Measurements from ENCODE around the gene MLLT3.
A peak's percentile ranks its signal among the peaks of the same experiment; 100 is the strongest.

Gene MLLT3

DNA sequence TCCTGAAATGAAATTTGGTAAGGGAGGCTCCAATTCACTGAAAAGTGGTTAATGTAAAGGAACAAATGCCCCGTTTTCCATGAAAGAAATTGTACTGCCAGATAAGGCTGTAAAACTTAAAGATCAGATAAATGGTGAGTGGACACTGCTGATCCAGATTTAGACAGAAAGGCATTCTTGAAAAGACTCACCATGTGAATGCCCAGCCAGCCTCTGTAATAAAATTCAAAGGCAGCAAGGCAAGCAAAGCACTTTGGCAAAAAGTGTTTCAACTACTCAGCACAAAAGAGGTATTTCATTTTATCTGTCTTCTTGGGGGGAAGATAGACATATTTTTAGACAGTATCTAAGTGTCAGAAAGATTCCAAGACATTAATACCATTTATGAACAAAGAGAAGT, 133.6 kb downstream of the MLLT3 start:
- no peaks in the 10 kb centered on the region for H3K36me3 Mint-ChIP-seq (ENCODE audit: low read depth)
- no peak for DNase-seq
- no peak overlapping the region for H3K4me3 Mint-ChIP-seq
- H3K27me3 Mint-ChIP-seq = no peaks in the 10 kb centered on the region
- H3K4me1 Mint-ChIP-seq (ENCODE audit: low read depth) = peaks cover 59% of the 10 kb centered on the region
- H3K27ac Mint-ChIP-seq = no peak overlapping the region
- no peaks in the 10 kb centered on the region for H3K9me3 Mint-ChIP-seq

DNA sequence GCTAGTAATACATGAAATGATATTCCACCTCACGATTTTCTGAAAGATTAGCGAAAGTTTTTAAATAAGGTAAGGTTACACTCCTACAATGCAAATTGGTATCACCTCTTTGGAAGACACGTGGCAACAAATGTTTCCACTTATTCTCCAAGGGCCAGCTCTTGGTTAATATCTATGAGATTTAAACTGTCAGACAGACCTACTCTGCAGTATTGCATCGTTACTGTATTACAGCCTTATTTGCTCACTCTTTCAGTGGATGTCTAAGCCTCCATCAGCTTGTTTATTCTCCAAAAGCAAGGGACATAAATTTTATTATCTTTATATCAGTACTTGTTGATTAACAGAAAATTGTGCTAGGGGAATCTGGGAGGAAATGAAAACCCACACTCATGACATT, 135.7 kb downstream of the MLLT3 start:
- H3K36me3 Mint-ChIP-seq (ENCODE audit: low read depth) = no peaks in the 10 kb centered on the region
- peaks cover 57% of the 10 kb centered on the region for H3K4me1 Mint-ChIP-seq (ENCODE audit: low read depth)
- no peak overlapping the region for H3K4me3 Mint-ChIP-seq
- no peak for DNase-seq
- H3K27me3 Mint-ChIP-seq = no peaks in the 10 kb centered on the region
- H3K27ac Mint-ChIP-seq = no peak overlapping the region
- no peaks in the 10 kb centered on the region for H3K9me3 Mint-ChIP-seq

DNA sequence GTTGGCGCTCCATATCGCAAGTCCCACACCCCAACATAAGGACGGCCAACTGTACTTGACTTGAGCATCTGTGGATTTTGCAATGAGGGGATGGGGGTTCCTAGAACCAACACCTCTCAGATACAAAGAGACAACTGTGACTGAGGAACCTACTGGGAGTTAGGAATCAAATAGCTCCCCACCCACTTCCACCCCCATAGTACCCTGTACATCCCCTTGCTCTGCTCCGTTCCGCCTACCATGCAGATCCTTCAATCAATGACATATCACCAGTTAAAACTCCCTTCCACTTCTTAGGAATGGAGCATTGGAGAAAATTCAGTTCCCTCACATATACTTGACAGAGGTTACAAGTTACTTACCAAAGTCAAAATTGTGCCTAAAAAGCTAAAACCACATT, 140.9 kb downstream of the MLLT3 start:
- no peaks in the 10 kb centered on the region for H3K9me3 Mint-ChIP-seq
- DNase-seq = no peak
- no peak overlapping the region for H3K4me3 Mint-ChIP-seq
- no peaks in the 10 kb centered on the region for H3K36me3 Mint-ChIP-seq (ENCODE audit: low read depth)
- H3K27me3 Mint-ChIP-seq = no peaks in the 10 kb centered on the region
- H3K4me1 Mint-ChIP-seq (ENCODE audit: low read depth) = peaks cover 54% of the 10 kb centered on the region
- H3K27ac Mint-ChIP-seq = no peak overlapping the region

DNA sequence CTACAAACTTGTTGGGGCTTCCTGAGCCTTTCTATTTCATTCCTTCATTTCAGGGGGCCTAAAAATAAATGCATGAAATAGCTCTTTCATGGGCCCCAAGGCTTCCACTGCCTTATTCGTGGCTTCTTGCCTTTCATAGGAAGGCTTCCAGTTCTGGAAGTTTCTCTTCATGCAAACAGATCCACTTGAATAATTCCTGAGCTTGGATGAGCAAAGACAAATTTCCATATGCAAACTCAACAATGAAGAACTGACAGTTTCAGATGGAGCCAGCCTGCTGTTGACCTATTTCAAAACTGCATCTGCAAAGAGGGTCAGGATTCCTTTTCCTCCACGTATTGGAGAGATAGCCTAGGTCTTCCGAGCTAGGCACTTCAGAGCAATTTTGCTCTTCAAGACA, 142.1 kb downstream of the MLLT3 start:
- no peak for DNase-seq
- H3K36me3 Mint-ChIP-seq (ENCODE audit: low read depth) = no peaks in the 10 kb centered on the region

DNA sequence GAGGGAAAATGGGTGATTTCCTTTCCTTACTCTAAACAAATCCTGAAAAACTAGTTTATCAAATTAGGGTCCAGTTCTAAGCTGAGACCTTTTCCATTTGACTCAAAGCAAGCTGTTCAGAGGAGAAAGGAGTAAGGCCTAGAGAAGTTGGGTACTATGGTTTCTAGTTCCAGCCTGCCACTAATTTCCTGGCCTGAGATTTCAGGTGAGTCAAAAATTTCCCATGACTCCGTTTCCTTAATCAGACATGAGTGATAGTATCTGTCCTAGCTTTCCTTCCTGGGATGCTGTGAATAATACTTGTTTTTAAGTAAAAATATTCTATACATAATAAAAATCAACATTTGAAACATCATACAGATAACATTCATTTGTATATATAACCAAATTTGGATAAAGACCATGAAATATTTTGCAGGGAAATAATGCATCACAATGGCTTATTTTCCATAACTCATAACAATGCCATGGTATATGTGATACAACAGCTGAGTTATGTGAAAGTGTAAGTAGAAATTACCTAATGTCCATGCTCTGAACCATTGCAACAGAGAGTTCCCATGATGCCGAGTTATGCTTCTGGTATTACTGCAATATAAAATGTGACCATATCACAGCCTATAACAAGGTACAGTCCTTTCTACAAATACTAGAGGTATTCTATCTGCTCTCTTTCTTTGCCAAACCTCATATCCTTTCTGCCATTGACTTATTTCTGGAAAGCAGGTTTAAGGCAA, 142.7 kb downstream of the MLLT3 start:
- DNase-seq = no peak
- no peak overlapping the region for H3K27ac Mint-ChIP-seq
- peaks cover 62% of the 10 kb centered on the region for H3K4me1 Mint-ChIP-seq (ENCODE audit: low read depth)

More for the DNA sequence above, 142.1 kb downstream of the MLLT3 start:
- Mint-ChIP-seq H3K27me3 (no peaks in the 10 kb centered on the region), H3K27ac (no peak overlapping the region), H3K9me3 (no peaks in the 10 kb centered on the region), H3K4me3 (no peak overlapping the region), H3K4me1 (ENCODE audit: low read depth) (peaks cover 56% of the 10 kb centered on the region)

DNA sequence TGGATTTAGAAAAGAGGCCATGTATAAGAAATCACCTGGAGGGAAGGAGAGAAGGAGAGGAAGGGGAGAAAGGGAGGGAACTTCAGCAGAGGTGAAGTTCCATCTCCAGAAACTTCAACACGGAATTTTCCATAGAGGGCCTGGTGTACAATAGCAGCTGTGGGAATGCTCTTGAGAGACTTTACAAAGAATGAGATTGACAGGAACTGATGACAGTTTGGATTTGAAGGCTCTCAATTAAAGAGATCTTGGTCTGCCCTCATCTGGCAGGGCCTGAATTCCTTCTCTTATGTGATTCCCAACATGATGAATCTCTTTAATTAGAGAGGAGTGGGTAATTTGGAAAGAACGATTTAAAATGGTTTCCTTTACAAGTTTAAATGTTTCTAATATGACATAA, 143.5 kb downstream of the MLLT3 start:
- Mint-ChIP-seq H3K4me1 (ENCODE audit: low read depth) (peaks cover 64% of the 10 kb centered on the region), H3K36me3 (ENCODE audit: low read depth) (no peaks in the 10 kb centered on the region), H3K4me3 (no peak overlapping the region), H3K27me3 (no peaks in the 10 kb centered on the region), H3K9me3 (no peaks in the 10 kb centered on the region), H3K27ac (no peak overlapping the region)
- no peak for DNase-seq

More for the DNA sequence above, 142.7 kb downstream of the MLLT3 start:
- Mint-ChIP-seq H3K4me3 (no peak overlapping the region), H3K36me3 (ENCODE audit: low read depth) (no peaks in the 10 kb centered on the region), H3K27me3 (no peaks in the 10 kb centered on the region), H3K9me3 (no peaks in the 10 kb centered on the region)

DNA sequence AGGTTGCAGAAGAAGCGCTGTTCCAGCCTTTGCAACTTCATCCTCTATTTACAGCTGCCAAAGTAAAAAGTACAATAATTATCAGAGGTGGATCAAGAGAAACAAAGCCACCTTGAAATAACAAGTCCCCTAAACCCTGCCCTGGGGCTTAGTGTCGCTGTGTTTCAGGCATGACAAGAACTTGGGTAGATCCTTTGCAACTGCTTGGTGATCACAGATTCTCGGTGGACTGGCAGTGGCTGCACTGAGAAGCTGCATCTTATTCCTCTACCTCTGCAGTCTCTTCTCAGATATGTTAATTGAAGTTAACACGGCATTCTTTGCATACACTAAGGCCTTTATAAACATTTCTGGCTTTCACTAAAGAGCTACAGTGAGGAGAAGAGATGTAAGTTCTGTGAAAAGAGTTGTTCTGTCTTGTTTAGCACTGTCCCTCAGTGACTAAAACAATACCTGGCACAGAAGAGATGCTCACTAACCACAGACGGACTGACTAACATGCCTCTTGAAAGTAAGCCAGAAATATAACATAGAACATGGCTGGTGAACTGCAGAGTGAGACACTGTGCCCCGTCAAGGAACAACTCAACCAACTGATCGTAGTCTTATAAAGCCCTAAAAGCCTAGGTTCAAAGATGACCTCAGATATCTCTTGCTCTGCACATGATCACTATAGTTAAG, 144.2 kb downstream of the MLLT3 start:
- no peak for DNase-seq
- Mint-ChIP-seq H3K36me3 (ENCODE audit: low read depth) (no peaks in the 10 kb centered on the region), H3K4me3 (no peak overlapping the region), H3K27ac (peak overlapping the region; percentile 31), H3K27me3 (no peaks in the 10 kb centered on the region), H3K9me3 (no peaks in the 10 kb centered on the region), H3K4me1 (ENCODE audit: low read depth) (peaks cover 69% of the 10 kb centered on the region)

DNA sequence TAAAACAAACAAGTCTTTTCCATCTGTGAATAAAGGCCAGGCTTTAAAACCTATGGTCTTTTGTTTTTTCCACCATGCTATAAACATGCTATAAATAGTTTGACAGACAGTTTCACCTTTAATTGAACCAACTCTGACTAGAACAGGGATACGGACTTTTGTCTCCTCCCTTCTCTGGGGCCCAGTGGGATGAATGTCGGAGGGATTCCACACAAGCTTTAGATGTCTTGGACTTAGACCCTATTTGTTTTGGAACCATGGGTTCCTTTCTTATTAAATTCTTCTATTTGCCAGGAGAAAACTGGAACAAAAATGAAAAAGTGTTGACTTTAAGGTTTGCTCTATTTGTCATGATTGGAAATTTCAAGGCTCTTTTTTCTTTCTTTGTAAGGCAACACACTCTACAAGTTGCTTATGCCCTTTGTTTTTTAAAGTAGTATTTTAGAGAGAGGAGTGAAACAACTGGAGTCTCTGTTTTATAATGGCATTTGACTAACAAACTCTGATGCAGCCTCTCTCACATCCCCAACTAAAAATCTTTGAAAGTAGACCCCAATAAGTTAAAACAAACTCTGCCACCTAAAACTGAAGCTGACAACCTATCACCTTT, 145.3 kb downstream of the MLLT3 start:
- H3K36me3 Mint-ChIP-seq (ENCODE audit: low read depth) = no peaks in the 10 kb centered on the region
- no peak for DNase-seq
- H3K27ac Mint-ChIP-seq = no peak overlapping the region
- H3K4me1 Mint-ChIP-seq (ENCODE audit: low read depth) = peaks cover 71% of the 10 kb centered on the region
- H3K9me3 Mint-ChIP-seq = no peaks in the 10 kb centered on the region
- no peaks in the 10 kb centered on the region for H3K27me3 Mint-ChIP-seq
- H3K4me3 Mint-ChIP-seq = no peak overlapping the region

DNA sequence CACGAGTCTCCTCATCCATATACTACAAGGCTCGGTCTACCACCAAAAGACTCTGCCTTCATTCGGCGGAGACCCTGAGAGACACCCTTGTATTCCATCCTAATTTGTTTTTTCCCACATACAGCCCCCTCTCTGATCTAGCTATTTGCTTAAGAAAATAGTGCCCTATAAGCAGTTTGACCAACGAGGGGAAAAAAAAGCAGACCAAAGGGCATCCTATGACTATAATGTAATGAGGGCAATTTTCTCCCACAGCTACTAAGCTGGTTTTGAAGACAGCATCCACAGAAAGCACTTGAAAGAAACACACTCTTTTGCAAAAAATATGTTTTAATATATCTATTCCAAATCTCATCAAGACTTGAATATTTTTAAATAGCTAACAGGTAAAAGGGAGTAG, 147.8 kb downstream of the MLLT3 start:
- Mint-ChIP-seq H3K27me3 (no peaks in the 10 kb centered on the region), H3K27ac (no peak overlapping the region), H3K9me3 (peaks cover 7% of the 10 kb centered on the region), H3K4me3 (no peak overlapping the region), H3K4me1 (ENCODE audit: low read depth) (peaks cover 67% of the 10 kb centered on the region), H3K36me3 (ENCODE audit: low read depth) (peaks cover 6% of the 10 kb centered on the region)
- no peak for DNase-seq

DNA sequence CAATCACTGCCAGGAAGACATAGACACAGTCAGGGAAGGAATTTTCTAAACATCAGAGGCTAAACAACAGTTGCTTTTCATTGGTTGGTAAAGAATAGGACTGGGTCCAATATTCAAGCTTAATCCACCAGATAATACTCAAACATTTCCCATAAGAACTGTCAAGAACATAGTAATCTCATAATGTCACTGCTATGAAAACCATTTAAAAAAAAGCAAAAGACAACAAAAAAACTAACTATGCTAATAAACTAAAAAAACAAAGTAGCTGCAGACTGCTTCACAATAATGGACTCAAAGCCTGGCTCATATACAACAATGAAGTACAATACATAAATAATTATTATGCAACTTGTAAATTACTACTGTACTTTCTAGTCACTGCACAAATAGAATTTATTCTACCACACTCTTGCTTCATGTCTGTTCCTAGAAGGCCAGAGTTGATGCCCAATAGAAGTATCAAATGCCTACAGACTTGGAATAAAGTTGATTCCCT, 148.7 kb downstream of the MLLT3 start:
- Mint-ChIP-seq H3K27ac (no peak overlapping the region), H3K9me3 (peaks cover 11% of the 10 kb centered on the region), H3K4me3 (no peak overlapping the region), H3K4me1 (ENCODE audit: low read depth) (peaks cover 59% of the 10 kb centered on the region), H3K36me3 (ENCODE audit: low read depth) (peaks cover 9% of the 10 kb centered on the region), H3K27me3 (no peaks in the 10 kb centered on the region)
- no peak for DNase-seq

DNA sequence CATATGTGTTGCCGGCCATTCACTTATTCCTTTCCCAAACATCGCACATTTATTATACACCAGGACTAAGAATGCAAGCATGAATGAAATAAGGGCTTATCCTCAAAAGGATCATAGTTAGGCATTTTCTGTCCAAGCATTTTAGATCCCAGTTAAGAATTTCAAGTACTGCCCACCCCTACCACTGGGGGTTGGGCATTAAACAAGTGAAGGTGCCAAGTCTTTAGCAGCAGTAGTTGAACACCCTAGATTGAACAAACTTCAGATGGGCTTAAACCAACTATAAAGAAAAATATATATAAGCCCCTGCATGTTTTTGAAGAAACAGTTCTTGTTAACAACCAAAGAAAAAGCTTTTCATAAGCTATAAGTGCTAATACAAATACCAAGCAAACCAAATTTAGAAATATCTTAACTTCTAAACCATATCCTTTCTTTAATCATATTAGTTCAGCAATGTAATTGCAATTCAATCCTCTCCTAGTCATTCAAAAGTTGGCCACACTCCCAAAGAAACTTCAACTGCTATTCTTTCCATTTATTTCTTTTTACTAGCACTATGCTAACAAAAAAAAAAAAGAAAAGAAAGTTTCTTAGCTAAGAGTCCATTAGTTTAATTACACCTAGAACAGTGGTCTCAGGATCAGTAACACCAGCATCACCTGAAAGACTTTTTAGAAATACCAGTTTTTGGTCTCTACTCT, 149.8 kb downstream of the MLLT3 start:
- Mint-ChIP-seq H3K36me3 (ENCODE audit: low read depth) (peaks cover 9% of the 10 kb centered on the region), H3K27ac (no peak overlapping the region), H3K4me1 (ENCODE audit: low read depth) (peaks cover 58% of the 10 kb centered on the region), H3K9me3 (peaks cover 12% of the 10 kb centered on the region), H3K27me3 (no peaks in the 10 kb centered on the region), H3K4me3 (no peak overlapping the region)
- no peak for DNase-seq

DNA sequence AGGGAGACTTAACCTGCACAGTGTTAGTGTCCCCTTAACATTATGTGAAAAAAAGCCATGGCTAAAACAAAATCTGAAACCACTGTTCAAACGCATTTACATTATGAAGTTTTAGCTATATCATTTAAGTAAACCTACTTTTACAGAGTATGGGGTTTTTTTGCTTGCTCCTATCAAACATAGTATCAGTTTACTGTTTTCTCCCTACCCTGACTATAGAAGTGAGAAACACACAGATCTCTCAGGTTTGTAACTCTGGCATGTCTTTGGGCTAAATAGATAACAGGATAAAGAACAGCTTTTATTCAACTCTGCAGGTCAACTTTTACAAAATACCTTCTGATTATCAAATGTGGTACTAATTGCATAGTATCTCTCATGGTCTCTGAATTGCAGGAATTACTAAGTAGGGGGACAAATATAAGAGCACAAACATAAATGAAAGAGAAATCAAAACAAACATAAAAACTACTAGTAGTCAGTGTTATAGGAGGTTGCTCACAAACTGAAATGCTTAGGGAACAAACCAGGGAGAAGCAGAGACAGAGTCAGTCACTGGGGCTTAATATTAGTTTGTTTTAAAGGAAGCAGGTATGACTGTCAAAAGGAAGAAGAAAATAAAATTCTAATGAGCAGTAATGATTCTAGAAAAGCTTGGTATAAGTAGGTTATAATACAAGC, 155.8 kb downstream of the MLLT3 start:
- no peak for DNase-seq
- H3K4me3 Mint-ChIP-seq = no peak overlapping the region
- H3K4me1 Mint-ChIP-seq (ENCODE audit: low read depth) = peaks cover 56% of the 10 kb centered on the region
- H3K27me3 Mint-ChIP-seq = no peaks in the 10 kb centered on the region
- H3K27ac Mint-ChIP-seq = no peak overlapping the region
- peaks cover 9% of the 10 kb centered on the region for H3K36me3 Mint-ChIP-seq (ENCODE audit: low read depth)
- H3K9me3 Mint-ChIP-seq = peaks cover 12% of the 10 kb centered on the region

DNA sequence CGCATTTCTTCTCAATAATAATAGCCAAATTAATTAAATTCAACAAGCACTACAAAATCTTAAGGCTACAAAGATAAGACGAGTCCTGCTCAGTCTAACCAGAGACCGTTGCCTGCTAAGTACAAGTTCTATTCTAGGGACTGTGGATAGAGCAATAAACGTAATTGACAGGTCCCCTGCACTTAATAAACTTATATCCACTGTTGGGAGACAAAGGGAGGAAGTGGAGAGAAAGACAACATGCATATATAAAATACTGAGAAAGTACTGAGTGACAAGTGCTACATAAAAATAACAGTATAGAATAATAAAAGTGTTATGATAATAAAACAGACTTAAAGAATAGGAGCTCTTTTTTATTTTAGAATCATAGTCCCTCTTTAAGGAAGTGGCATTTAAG, 158.1 kb downstream of the MLLT3 start:
- H3K27me3 Mint-ChIP-seq = no peaks in the 10 kb centered on the region
- H3K4me3 Mint-ChIP-seq = no peak overlapping the region
- no peak overlapping the region for H3K27ac Mint-ChIP-seq
- no peak for DNase-seq
- H3K4me1 Mint-ChIP-seq (ENCODE audit: low read depth) = peaks cover 69% of the 10 kb centered on the region
- H3K36me3 Mint-ChIP-seq (ENCODE audit: low read depth) = no peaks in the 10 kb centered on the region
- peaks cover 5% of the 10 kb centered on the region for H3K9me3 Mint-ChIP-seq

DNA sequence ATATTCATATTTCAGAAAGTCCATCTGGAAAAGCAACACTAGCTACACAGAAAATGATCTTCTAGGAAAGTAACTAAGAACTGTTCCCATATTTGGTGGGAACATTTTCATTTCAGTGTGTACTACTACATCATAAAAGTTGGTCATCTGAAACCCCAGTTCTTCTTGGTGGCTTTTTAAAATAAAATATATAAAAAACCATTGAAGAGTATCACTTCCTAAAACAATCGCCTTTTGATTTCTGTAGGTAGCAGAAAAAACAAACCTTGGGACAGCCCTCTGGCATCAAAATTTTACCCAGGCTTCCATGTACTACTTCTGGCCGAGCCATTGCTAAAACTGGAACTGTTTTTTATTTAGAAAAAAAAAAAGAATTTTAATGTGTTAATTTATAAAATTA, 158.5 kb downstream of the MLLT3 start:
- H3K27me3 Mint-ChIP-seq = no peaks in the 10 kb centered on the region
- H3K36me3 Mint-ChIP-seq (ENCODE audit: low read depth) = no peaks in the 10 kb centered on the region
- peaks cover 3% of the 10 kb centered on the region for H3K9me3 Mint-ChIP-seq
- DNase-seq = no peak
- H3K4me3 Mint-ChIP-seq = no peak overlapping the region
- H3K4me1 Mint-ChIP-seq (ENCODE audit: low read depth) = peaks cover 73% of the 10 kb centered on the region
- H3K27ac Mint-ChIP-seq = no peak overlapping the region
